ENCODE measurements around the gene IL2RA.

DNA sequence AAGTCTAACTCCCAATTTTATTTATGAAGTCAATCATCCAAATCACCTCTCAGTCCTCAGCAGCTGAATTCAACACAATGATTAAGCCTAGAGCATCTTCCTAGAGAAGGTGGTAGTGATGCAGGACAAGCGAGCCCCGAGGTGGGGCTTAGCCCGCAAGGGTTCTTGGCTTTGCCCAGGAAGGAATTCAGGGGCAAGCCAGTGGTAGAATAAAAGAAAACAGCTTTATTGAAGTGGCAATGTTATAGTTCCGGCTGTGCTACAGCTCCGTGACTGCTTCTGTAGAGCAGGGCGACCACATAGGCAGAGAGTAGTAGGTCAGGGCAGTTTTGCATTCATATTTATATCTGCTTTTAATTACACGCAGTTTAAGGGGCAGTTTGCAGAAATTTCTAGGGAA is 18.1 kb downstream of the IL2RA start:
- no peak for TF ChIP-seq POLR2A (IDR thresholded peaks at IDR 0.05)
- TF ChIP-seq POLR2AphosphoS5 (IDR thresholded peaks at IDR 0.05), result no peak
- TF ChIP-seq, protein P1, sequence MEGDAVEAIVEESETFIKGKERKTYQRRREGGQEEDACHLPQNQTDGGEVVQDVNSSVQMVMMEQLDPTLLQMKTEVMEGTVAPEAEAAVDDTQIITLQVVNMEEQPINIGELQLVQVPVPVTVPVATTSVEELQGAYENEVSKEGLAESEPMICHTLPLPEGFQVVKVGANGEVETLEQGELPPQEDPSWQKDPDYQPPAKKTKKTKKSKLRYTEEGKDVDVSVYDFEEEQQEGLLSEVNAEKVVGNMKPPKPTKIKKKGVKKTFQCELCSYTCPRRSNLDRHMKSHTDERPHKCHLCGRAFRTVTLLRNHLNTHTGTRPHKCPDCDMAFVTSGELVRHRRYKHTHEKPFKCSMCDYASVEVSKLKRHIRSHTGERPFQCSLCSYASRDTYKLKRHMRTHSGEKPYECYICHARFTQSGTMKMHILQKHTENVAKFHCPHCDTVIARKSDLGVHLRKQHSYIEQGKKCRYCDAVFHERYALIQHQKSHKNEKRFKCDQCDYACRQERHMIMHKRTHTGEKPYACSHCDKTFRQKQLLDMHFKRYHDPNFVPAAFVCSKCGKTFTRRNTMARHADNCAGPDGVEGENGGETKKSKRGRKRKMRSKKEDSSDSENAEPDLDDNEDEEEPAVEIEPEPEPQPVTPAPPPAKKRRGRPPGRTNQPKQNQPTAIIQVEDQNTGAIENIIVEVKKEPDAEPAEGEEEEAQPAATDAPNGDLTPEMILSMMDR (IDR thresholded peaks at IDR 0.05 in 8 of 11, conservative IDR thresholded peaks at IDR 0.05 in 3 of 11), result no peak

Data from spleen (tissue), 7 donors.